Activated CD4-positive, CD25-positive, alpha-beta regulatory T cell (primary cell): ENCODE data around the gene PCID2.
A peak's percentile ranks its signal among the peaks of the same experiment; 100 is the strongest.
"Not testable (repeated sequence)": the region's sequence is repeated elsewhere in the genome, so short reads cannot be mapped to it uniquely, and the experiment has no call there.

Experiments
- DNase-seq, 4 experiments: peaks; one replicate each; lab custom pipeline; 2025; lab: John Stamatoyannopoulos, UW

PCID2 gene

GRCh38 chr13:113208421-113209335 is at the start of gene PCID2:
PCID2 (minus strand) TSS chr13:113208669; CDS start chr13:113208634, 35 bp downstream.
- DNase-seq = peak; percentile 81 to 84 (median 83)

DNA sequence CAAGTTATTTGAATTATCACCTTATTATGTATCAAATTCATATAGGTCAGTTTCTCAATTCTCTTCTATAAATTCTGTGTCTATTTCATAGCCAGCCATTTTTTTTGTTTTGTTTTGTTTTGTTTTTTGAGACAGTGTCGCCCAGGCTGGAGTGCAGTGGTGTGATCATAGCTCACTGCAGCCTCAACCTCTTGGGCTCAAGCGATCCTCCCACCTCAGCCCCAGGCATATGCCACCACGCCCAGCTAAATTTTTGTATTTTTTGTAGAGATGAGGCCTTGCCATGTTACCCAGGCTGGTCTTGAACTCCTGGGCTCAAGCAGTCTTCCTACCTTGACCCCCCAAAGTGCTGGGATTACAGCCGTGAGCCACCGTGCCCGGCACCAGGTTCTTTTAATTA is 49.4 kb upstream of the PCID2 start:
- not testable (repeated sequence) for DNase-seq

- DNase-seq = no peak
Observed at GRCh38 chr13:113252516-113253095, 44.1 kb upstream of the PCID2 start.

- no peak for DNase-seq
Observed at GRCh38 chr13:113245849-113246796, 37.7 kb upstream of the PCID2 start.

- no peak for DNase-seq
Observed at GRCh38 chr13:113243847-113244246, 35.4 kb upstream of the PCID2 start.

- not testable (repeated sequence) for DNase-seq
Observed at GRCh38 chr13:113241623-113242022, 33.2 kb upstream of the PCID2 start.

GRCh38 chr13:113239986-113240385 is 31.5 kb upstream of the PCID2 start:
- no peak for DNase-seq

- DNase-seq = no peak
Observed at GRCh38 chr13:113239357-113239756, 30.9 kb upstream of the PCID2 start.

GRCh38 chr13:113238536-113238935 is 30.1 kb upstream of the PCID2 start:
- DNase-seq = no peak

DNA sequence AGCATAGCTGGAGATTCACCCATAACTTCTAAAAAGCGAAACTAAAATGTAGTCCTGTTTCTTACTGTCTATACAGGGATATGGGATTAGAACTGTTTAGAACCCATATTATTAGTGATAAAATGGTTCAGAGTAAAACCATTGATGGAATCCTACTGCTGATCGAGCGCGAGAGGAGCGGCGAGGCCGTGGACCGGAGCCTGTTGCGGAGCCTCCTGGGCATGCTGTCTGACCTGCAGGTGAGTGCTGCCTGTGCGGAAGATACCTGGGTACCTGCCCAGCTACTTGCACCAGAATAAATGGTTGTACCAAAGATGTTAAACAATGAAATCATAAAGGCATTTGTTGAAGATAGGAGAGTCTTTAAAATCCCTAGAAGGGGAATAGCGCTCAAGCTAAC is 24.6 kb upstream of the PCID2 start:
- DNase-seq = no peak

- DNase-seq = no peak
Observed at GRCh38 chr13:113232208-113233003, 23.9 kb upstream of the PCID2 start.

DNA sequence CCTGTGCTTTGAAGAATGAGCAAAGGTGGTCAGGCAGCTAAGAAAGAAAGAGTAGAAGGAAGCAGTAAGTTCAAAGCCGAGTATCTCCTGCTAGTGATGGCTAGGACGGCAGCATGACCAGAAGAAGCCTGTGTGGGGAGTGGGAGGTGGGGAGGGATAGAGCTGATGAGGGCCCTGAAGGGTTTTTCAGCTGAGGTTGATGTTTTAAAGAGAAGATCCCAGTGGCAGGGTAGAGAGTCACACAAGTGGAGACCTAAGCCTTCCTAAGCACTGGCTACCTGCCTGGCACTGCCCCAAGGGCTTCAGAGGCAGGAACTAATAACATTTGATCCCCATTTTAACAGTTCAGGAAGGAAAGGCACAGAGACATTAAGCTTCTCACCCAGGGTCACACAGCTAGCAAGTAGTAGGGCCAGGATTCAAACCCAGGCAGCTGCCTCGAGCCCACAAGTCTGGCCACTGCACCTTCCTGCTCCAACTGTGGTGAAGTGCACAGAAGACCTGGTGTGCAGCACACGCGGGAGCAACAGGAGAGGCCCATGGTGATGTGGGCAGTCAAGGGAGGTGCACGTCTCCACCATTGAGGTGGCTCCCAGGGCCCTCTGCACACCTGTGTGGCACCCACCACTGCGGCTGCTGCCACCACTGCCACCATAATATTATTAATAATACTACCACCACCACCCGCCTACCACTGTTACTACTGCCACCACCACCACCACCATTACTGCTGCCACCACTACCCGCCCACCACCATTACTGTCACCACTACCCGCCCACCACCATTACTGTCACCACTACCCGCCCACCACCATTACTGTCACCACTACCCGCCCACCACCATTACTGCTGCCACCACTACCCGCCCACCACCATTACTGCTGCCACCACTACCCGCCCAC is 23.1 kb upstream of the PCID2 start:
- no peak for DNase-seq

GRCh38 chr13:113229791-113230190 is 21.3 kb upstream of the PCID2 start:
- no peak for DNase-seq

- DNase-seq = no peak
Observed at GRCh38 chr13:113229161-113229560, 20.7 kb upstream of the PCID2 start.

- DNase-seq = no peak
Observed at GRCh38 chr13:113226873-113227450, 18.5 kb upstream of the PCID2 start.

- no peak for DNase-seq
Observed at GRCh38 chr13:113225515-113225914, 17.0 kb upstream of the PCID2 start.

DNA sequence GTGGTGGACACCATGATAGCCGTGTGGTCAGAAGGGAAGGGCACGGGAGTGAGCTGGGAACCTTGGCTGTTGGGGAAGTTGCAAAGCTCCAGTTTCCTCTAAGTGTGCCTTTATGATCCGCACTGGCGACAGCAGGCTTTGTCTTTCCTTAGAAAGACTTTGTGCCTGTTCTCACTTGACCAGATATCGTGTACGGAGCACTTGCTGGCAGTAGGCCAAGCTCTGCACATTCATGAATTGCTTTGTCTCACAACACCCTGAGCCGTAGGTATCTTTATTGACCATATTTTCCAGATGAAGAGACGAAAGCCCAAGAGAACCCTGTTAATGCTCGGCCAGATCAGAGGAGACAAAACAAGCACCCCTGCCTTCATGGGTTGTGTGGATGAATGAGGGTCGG is 16.0 kb upstream of the PCID2 start:
- no peak for DNase-seq

DNA sequence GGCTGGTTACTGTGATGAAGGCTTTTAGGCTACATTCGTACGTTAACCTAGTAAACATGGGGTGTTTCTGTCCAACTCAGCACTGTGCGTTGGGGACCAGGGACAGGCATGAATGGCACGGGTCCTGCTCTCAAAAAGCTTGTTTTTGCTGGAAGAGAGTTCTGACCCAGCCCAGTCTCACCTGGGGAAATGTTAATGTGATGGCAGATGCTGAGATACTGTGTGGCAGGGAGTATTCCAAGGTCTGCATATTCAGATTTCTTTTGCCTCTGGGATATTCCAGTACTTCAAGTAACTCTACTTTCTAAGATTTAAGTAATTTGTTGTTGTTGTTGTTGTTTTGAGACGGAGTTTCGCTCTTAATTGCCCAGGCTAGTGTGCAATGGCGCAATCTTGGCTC is 14.6 kb upstream of the PCID2 start:
- DNase-seq = no peak

DNA sequence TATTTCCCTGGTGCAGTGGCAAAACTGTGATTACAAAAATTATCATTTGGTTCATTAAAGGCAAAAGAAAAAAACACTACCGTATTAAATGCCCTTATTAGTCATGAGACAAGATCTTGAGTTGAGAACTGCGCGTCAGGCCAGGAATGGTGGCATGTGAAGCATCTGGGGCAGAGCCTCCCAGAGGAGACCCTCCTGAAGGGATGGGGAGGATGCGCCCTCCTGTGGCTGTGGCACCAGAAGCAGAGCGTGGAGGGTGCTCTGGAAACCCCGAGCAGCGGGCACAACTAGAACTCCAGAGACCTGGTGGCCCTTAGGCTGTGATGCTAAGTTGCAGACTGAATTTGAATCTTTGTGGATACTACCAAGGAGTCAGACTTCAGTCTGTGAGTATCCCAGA is 12.4 kb upstream of the PCID2 start:
- DNase-seq = no peak

DNA sequence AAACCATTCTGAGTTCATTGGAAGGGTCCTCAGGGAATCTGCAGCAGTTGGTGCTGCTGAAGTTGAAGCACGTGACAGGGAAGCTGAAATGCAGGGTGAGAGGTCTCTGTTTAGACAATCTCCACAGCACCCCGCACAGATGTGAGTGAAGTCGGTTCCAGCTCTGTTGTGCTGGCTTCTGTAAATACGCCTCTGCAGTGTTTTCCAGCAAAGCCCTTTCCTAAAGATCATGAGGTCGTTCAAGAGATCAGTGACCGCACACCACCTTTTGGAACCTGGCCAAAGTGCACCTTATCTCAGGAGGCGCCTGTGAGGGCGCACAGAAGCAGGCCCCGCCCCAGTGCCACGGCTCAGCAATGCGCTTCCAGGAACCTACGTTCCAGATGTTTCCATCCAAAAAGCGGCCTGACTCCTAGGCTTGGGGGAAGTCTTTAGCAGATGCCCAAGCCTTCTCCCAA is 11.7 kb upstream of the PCID2 start:
- DNase-seq = no peak
